H1 (cell line): ENCODE data around the gene CDH18. TPM values are rescaled to one million over a fixed set of nuclear protein-coding genes. Genes with fewer than 3 reads are reported as not detected.

Source experiments
- CTCF ChIA-PET: fragments of 300-600 bp; sonication (Branson Sonifier 250); formaldehyde crosslinking; loops from one replicate; lab custom pipeline; 2021; ENCODE audit not compliant: partially characterized antibody; lab: Charles Lee
- POLR2A ChIA-PET: fragments of 300-600 bp; sonication (Branson Sonifier 250); formaldehyde crosslinking; loops from one replicate; lab custom pipeline; 2021; ENCODE audit warnings: inconsistent platforms; ENCODE audit not compliant: partially characterized antibody; lab: Charles Lee
- DNase-seq, 2 experiments: peaks; one replicate each; pipeline versions ENCODE4 v3.0.0 to v3.0.0-alpha.2; 2010 to 2022; ENCODE audit warnings: low spot score in 2 of 2, low read depth in 1 of 2, mixed read lengths in 1 of 2
- FAIRE-seq: peaks from 2 replicates; lab custom pipeline; 2011; peaks lifted over from hg19 to GRCh38; lab: Jason Lieb, UNC
- H2AFZ ChIP-seq: 2 replicates; pipeline ENCODE4 v1.8.1; 2012; ENCODE audit warnings: low read length, inconsistent platforms
- H2AK5ac ChIP-seq: 2 replicates; pipeline ENCODE4 v1.6.1; 2013; ENCODE audit warnings: low read depth, low read length
- H2BK120ac ChIP-seq: replicated peaks from 2 replicates; pipeline ENCODE3; 2013; ENCODE audit warnings: low read depth, low read length, inconsistent platforms
- H2BK12ac ChIP-seq: 2 replicates; pipeline ENCODE4 v1.6.1; 2013; ENCODE audit warnings: low read depth, low read length
- H2BK15ac ChIP-seq: 2 replicates; pipeline ENCODE4 v1.6.1; 2013; ENCODE audit warnings: low read length
- H2BK20ac ChIP-seq: 2 replicates; pipeline ENCODE4 v1.6.1; 2013; ENCODE audit warnings: low read length
- H2BK5ac ChIP-seq: 2 replicates; pipeline ENCODE4 v1.6.1; 2013; ENCODE audit warnings: low read depth, low read length
- H3K14ac ChIP-seq: 2 replicates; pipeline ENCODE4 v1.6.1; 2013; ENCODE audit warnings: inconsistent platforms; ENCODE audit not compliant: insufficient read length
- H3K18ac ChIP-seq: 2 replicates; pipeline ENCODE4 v1.6.1; 2013; ENCODE audit warnings: low read length; ENCODE audit errors: extremely low read depth
- H3K23ac ChIP-seq: 2 replicates; pipeline ENCODE4 v1.6.1; 2013; ENCODE audit warnings: inconsistent platforms; ENCODE audit not compliant: insufficient read length
- H3K23me2 ChIP-seq: 2 replicates; pipeline ENCODE4 v1.6.1; 2013; ENCODE audit warnings: low read depth, low read length
- H3K27ac ChIP-seq: 2 replicates; pipeline ENCODE4 v1.6.1; 2011; ENCODE audit warnings: low read depth, low read length, inconsistent platforms
- H3K27me3 ChIP-seq, 4 experiments: replicated peaks in 1 of 4; 1 replicate in 1 of 4; 2 replicates in 3 of 4; pipeline versions ENCODE4 v1.6.1 to v1.8.1; 2011 to 2013; ENCODE audit warnings: low read length in 3 of 4, mild to moderate bottlenecking in 3 of 4, inconsistent platforms in 2 of 4, mixed read lengths in 2 of 4, moderate library complexity in 1 of 4; ENCODE audit not compliant: control insufficient read depth in 3 of 4, insufficient read depth in 3 of 4; ENCODE audit errors: extremely low read depth in 1 of 4
- H3K36me3 ChIP-seq, 4 experiments: 2 replicates each; pipeline versions ENCODE4 v1.6.1 to v1.8.1; 2011 to 2013; ENCODE audit warnings: mild to moderate bottlenecking in 4 of 4, low read length in 3 of 4, moderate library complexity in 2 of 4, control low read depth in 1 of 4, inconsistent platforms in 1 of 4; ENCODE audit not compliant: insufficient read depth in 4 of 4, control insufficient read depth in 2 of 4
- H3K4ac ChIP-seq: replicated peaks from 2 replicates; pipeline ENCODE3; 2013; ENCODE audit warnings: low read length, low read depth, mixed read lengths, inconsistent platforms; ENCODE audit not compliant: insufficient read length
- H3K4me1 ChIP-seq, 4 experiments: replicated peaks in 1 of 4; 1 replicate in 1 of 4; 2 replicates in 3 of 4; pipeline versions ENCODE4 v1.6.1 to v1.8.1; 2011 to 2013; ENCODE audit warnings: low read length in 3 of 4, inconsistent platforms in 2 of 4, mixed read lengths in 1 of 4; ENCODE audit not compliant: insufficient read depth in 4 of 4, control insufficient read depth in 3 of 4
- H3K4me2 ChIP-seq, 2 experiments: 2 replicates each; pipeline versions ENCODE4 v1.6.1 to v1.8.1; 2011 to 2013; ENCODE audit warnings: low read depth in 2 of 2, low read length in 2 of 2, control low read depth in 1 of 2, inconsistent platforms in 1 of 2, mild to moderate bottlenecking in 1 of 2; ENCODE audit not compliant: insufficient read depth in 1 of 2
- H3K4me3 ChIP-seq, 4 experiments: fragments of 200-600, 300-600 bp in 1 of 4; sonication (generic), shearing (Covaris generic), sonication (Bioruptor Twin) in 1 of 4; 2 replicates each; pipeline versions ENCODE4 v1.5.1 to v1.8.1; 2011 to 2016; ENCODE audit warnings: low read length in 4 of 4, low read depth in 3 of 4, control low read depth in 2 of 4, inconsistent platforms in 2 of 4, mild to moderate bottlenecking in 2 of 4, mixed read lengths in 1 of 4, moderate library complexity in 1 of 4; ENCODE audit not compliant: insufficient read depth in 2 of 4; ENCODE audit errors: extremely low read depth in 1 of 4
- H3K56ac ChIP-seq: replicated peaks from 2 replicates; pipeline ENCODE3; 2013; ENCODE audit warnings: low read depth, mild to moderate bottlenecking, mixed read lengths, low read length, inconsistent platforms; ENCODE audit not compliant: insufficient read length
- H3K79me1 ChIP-seq: 2 replicates; pipeline ENCODE4 v1.6.1; 2013; ENCODE audit warnings: low read depth, low read length, control low read depth
- H3K79me2 ChIP-seq, 2 experiments: 2 replicates each; pipeline versions ENCODE4 v1.6.1 to v1.8.1; 2012 to 2013; ENCODE audit warnings: low read length in 2 of 2, mild to moderate bottlenecking in 2 of 2, inconsistent platforms in 1 of 2; ENCODE audit not compliant: insufficient read depth in 2 of 2, control insufficient read depth in 1 of 2
- H3K9ac ChIP-seq, 4 experiments: replicated peaks in 1 of 4; 1 replicate in 1 of 4; 2 replicates in 3 of 4; pipeline versions ENCODE4 v1.6.1 to v1.8.1; 2011 to 2013; ENCODE audit warnings: low read depth in 3 of 4, low read length in 3 of 4, control low read depth in 2 of 4, mild to moderate bottlenecking in 2 of 4, moderate library complexity in 2 of 4, inconsistent platforms in 1 of 4; ENCODE audit errors: extremely low read depth in 1 of 4
- H3K9me3 ChIP-seq, 2 experiments: 2 replicates each; pipeline versions ENCODE4 v1.6.1 to v1.8.1; 2012 to 2013; ENCODE audit warnings: mild to moderate bottlenecking in 2 of 2, moderate library complexity in 2 of 2, control low read depth in 1 of 2, inconsistent platforms in 1 of 2, low read depth in 1 of 2, low read length in 1 of 2, mixed read lengths in 1 of 2; ENCODE audit not compliant: insufficient read depth in 2 of 2
- H4K20me1 ChIP-seq, 2 experiments: replicated peaks in 1 of 2; 2 replicates each; pipeline versions ENCODE3 to v1.8.1; 2011 to 2013; ENCODE audit warnings: inconsistent platforms in 2 of 2, low read length in 2 of 2, mild to moderate bottlenecking in 1 of 2; ENCODE audit not compliant: insufficient read depth in 2 of 2, control insufficient read depth in 1 of 2
- H4K5ac ChIP-seq: 2 replicates; pipeline ENCODE4 v1.6.1; 2013; ENCODE audit warnings: low read length, low read depth, mixed read lengths, inconsistent platforms; ENCODE audit not compliant: insufficient read length
- H4K8ac ChIP-seq: 2 replicates; pipeline ENCODE4 v1.8.0; 2013; ENCODE audit warnings: mild to moderate bottlenecking, moderate library complexity, low read length, inconsistent platforms; ENCODE audit not compliant: insufficient read depth; ENCODE audit errors: extremely low read depth
- H4K91ac ChIP-seq: replicated peaks from 2 replicates; pipeline ENCODE3; 2013; ENCODE audit warnings: low read length, mixed read lengths, inconsistent platforms; ENCODE audit not compliant: insufficient read length
- CHD1 ChIP-seq: IDR thresholded peaks from 2 replicates; pipeline ENCODE4 v1.6.1; 2012; ENCODE audit warnings: low read depth, low read length, improper control_type of control experiment
- FOSL1 ChIP-seq: IDR thresholded peaks from 2 replicates; pipeline ENCODE4 v1.6.1; 2011; ENCODE audit warnings: mild to moderate bottlenecking, low read depth, low read length, moderate library complexity; ENCODE audit not compliant: insufficient read depth
- KDM1A ChIP-seq: fragments of 200-600, 300-600 bp; sonication (generic); IDR thresholded peaks from 2 replicates; pipeline ENCODE4 v1.7.1; 2016; ENCODE audit warnings: mild to moderate bottlenecking, low read length, borderline replicate concordance
- NANOG ChIP-seq: IDR thresholded peaks from 2 replicates; pipeline ENCODE4 v1.6.1; 2011; ENCODE audit warnings: low read length, low read depth, mild to moderate bottlenecking, inconsistent platforms; ENCODE audit not compliant: insufficient read depth, poor library complexity, severe bottlenecking
- POLR2A ChIP-seq, 2 experiments: IDR thresholded peaks; 1 replicate in 1 of 2; 2 replicates in 1 of 2; pipeline ENCODE4 v1.6.1; 2011; ENCODE audit warnings: low read depth in 2 of 2, low read length in 2 of 2, mild to moderate bottlenecking in 2 of 2; ENCODE audit errors: control extremely low read depth in 1 of 2
- POU5F1 ChIP-seq: IDR thresholded peaks from 2 replicates; pipeline ENCODE4 v1.6.1; 2011; ENCODE audit warnings: low read depth, mild to moderate bottlenecking, low read length, moderate library complexity
- SP4 ChIP-seq: IDR thresholded peaks from 2 replicates; pipeline ENCODE4 v1.6.1; 2012; ENCODE audit warnings: low read length, inconsistent platforms
- SRF ChIP-seq: IDR thresholded peaks from 2 replicates; pipeline ENCODE4 v1.6.1; 2011; ENCODE audit warnings: mild to moderate bottlenecking, low read depth, low read length, moderate library complexity
- SUZ12 ChIP-seq: fragments of 200-600 bp; sonication (generic); IDR thresholded peaks from 2 replicates; pipeline ENCODE4 v1.6.1; 2012; ENCODE audit warnings: mild to moderate bottlenecking, inconsistent platforms, low read length, moderate library complexity, mixed read lengths
- TCF12 ChIP-seq: IDR thresholded peaks from 2 replicates; pipeline ENCODE4 v1.6.1; 2011; ENCODE audit warnings: low read depth, mild to moderate bottlenecking, low read length
- WGBS, 2 experiments: shearing (Covaris generic) in 1 of 2; methylation state at CpG; one replicate each; pipeline versions ENCODE4 v1.1.6 to v1.1.7; 2013 to 2015; ENCODE audit warnings: low lambda C conversion rate in 2 of 2, mixed read lengths in 2 of 2, inconsistent platforms in 1 of 2, low coverage in 1 of 2, missing lambda C conversion rate in 1 of 2; ENCODE audit not compliant: insufficient replicate concordance in 2 of 2, insufficient coverage in 1 of 2, insufficient read length in 1 of 2; ENCODE audit errors: extremely low coverage in 1 of 2, missing lambda C conversion rate in 1 of 2; 5-methylcytosine and 5-hydroxymethylcytosine counted together
- polyA plus RNA-seq, 7 experiments: library from polyadenylated mRNA; depleted of rRNA in 3 of 7; stranded (reverse) in 5 of 7; unstranded in 2 of 7; fragments of >200 nt in 5 of 7; fragments of 200-250 nt in 2 of 7; gene quantifications; 1 replicate in 5 of 7; 2 replicates in 1 of 7; 4 replicates in 1 of 7; pipeline versions ENCODE4 v1.2.1 to v1.2.3, GENCODE V29; 2011 to 2013; ENCODE audit warnings: missing spikeins in 2 of 7, mixed read lengths in 2 of 7
- total RNA-seq: library from RNA; stranded (reverse); fragmentation: NEBNext Ultra II Directional; extraction: Animal tissue kit (Norgen Biotek cat#: 25700); gene quantifications from 2 replicates; pipeline ENCODE4 v1.2.1, GENCODE V29; 2021

CDH18 gene
- total and polyA plus RNA-seq, 2 of the 8 experiments (the other 6 are each of a cell fraction or from before 2014, with no cell fraction given), result 0.30 to 0.32 TPM

GRCh38 chr5:19685473-19685872 is 302.5 kb downstream of the CDH18 start:
- H4K5ac ChIP-seq, result no peak overlapping the region
- no peak overlapping the region for H4K8ac ChIP-seq
- H3K23ac ChIP-seq, result no peak overlapping the region
- H2AFZ ChIP-seq, result no peak overlapping the region
- no peak overlapping the region for H3K27ac ChIP-seq
- POLR2A ChIA-PET, result no interaction called here
- no peak overlapping the region for H3K4ac ChIP-seq
- H2BK12ac ChIP-seq, result no peak overlapping the region
- no peak overlapping the region for H4K91ac ChIP-seq
- no peak overlapping the region for H3K4me2 ChIP-seq
- 0 out of 4 replicates have a peak, but pooled peaks cover 4 to 5% of the 10 kb centered on the region in 2 experiments for H3K9me3 ChIP-seq
- no peak overlapping the region for H2BK15ac ChIP-seq
- H3K36me3 ChIP-seq, result no peaks in the 10 kb centered on the region
- H2BK20ac ChIP-seq, result no peak overlapping the region
- no peak overlapping the region for H3K18ac ChIP-seq
- no peak overlapping the region for H2BK120ac ChIP-seq
- TF ChIP-seq POU5F1 (no peak), SUZ12 (no peak), NANOG (no peak), KDM1A (no peak), SP4 (no peak), POLR2A (IDR thresholded peaks at IDR 0.05; ENCODE audit: control extremely low read depth in 1 of 2, low read depth in 2 of 2, low read length in 2 of 2) (no peak), SRF (no peak), CHD1 (no peak), FOSL1 (no peak), TCF12 (no peak)
- 100% methylated on average over 3 of the region's 3 CpGs; no CpG with 5 or more reads in 1 of the 2 experiments for WGBS, 2 experiments
- no peak overlapping the region for H3K14ac ChIP-seq
- H3K27me3 ChIP-seq, result no peaks in the 10 kb centered on the region
- no peaks in the 10 kb centered on the region for H4K20me1 ChIP-seq
- H3K56ac ChIP-seq, result no peak overlapping the region
- no peaks in the 10 kb centered on the region for H3K79me2 ChIP-seq
- H2BK5ac ChIP-seq, result no peak overlapping the region
- CTCF ChIA-PET, result no interaction called here
- H2AK5ac ChIP-seq, result no peak overlapping the region
- H3K4me3 ChIP-seq, result no peak overlapping the region
- no peaks in the 10 kb centered on the region for H3K23me2 ChIP-seq
- DNase-seq (no peak), FAIRE-seq (no peak)
- no peaks in the 10 kb centered on the region for H3K4me1 ChIP-seq
- H3K9ac ChIP-seq, result no peak overlapping the region
- no peaks in the 10 kb centered on the region for H3K79me1 ChIP-seq
